Measurements from ENCODE around the gene FOXL3. TPM values are rescaled to one million over a fixed set of nuclear protein-coding genes. Genes with fewer than 3 reads are reported as not detected.

The FOXL3 gene
- total RNA-seq, 1 experiment from 2014 or later = not detected

- Histone ChIP-seq H3K79me1 (ENCODE audit: insufficient read depth, low read depth, low read length, poor library complexity, severe bottlenecking) (no peaks in the 10 kb centered on the region), H3K18ac (ENCODE audit: insufficient read length, low read depth, low read length) (no peak overlapping the region), H2BK20ac (ENCODE audit: low read depth, low read length, poor library complexity, severe bottlenecking) (no peak overlapping the region), H3K4ac (ENCODE audit: low read depth, low read length) (no peak overlapping the region), H4K20me1 (ENCODE audit: control insufficient read depth, insufficient read depth, insufficient read length) (no peaks in the 10 kb centered on the region), H3K79me2 (ENCODE audit: insufficient read depth, low read length) (no peaks in the 10 kb centered on the region), H3K27ac (ENCODE audit: insufficient read length, low read depth, low read length) (no peak overlapping the region), H3K4me1 (ENCODE audit: insufficient read depth, low read length) (no peaks in the 10 kb centered on the region), H3K27me3 (ENCODE audit: insufficient read depth, low read length) (no peaks in the 10 kb centered on the region), H3K14ac (ENCODE audit: insufficient read depth, low read length) (no peak overlapping the region), H4K8ac (replicated peaks; ENCODE audit: insufficient read length, low read depth, low read length) (no peak overlapping the region), H2AFZ (ENCODE audit: low read length) (no peak overlapping the region), H3K23ac (ENCODE audit: insufficient read length, low read depth, low read length) (no peak overlapping the region), H3T11ph (ENCODE audit: low read length) (no peak overlapping the region), H2AK5ac (ENCODE audit: insufficient read length, low read length) (no peak overlapping the region), H2BK120ac (ENCODE audit: low read depth, low read length, poor library complexity, severe bottlenecking) (no peak overlapping the region), H2BK12ac (ENCODE audit: insufficient read length, low read depth, low read length) (no peak overlapping the region), H4K91ac (ENCODE audit: insufficient read length, low read depth, low read length) (no peak overlapping the region), H3K4me2 (ENCODE audit: insufficient read depth, insufficient read length, low read length) (no peak overlapping the region), H3K9ac (ENCODE audit: extremely low read depth, insufficient read length, low read length) (no peak overlapping the region), H3K23me2 (ENCODE audit: insufficient read length, low read depth, low read length, poor library complexity, severe bottlenecking) (no peaks in the 10 kb centered on the region), H2BK15ac (ENCODE audit: low read depth, low read length) (no peak overlapping the region), H3K9me3 (ENCODE audit: control insufficient read depth, low read depth, low read length) (no peaks in the 10 kb centered on the region), H2BK5ac (ENCODE audit: insufficient read length, low read length) (no peak overlapping the region), H3K56ac (ENCODE audit: insufficient read length, low read depth, low read length) (no peak overlapping the region), H4K5ac (ENCODE audit: insufficient read length, low read depth, low read length) (no peak overlapping the region)
- TF ChIP-seq CTCF (conservative IDR thresholded peaks at IDR 0.05) = no peak
- Mint-ChIP-seq H3K4me3 (no peak overlapping the region), H3K27ac (no peak overlapping the region), H3K27me3 (ENCODE audit: low read depth) (peaks cover 24% of the 10 kb centered on the region), H3K4me1 (peaks cover 0 to 6% of the 10 kb centered on the region in 2 experiments; a peak in 2 of 4 replicates), H3K9me3 (peaks cover 28 to 31% of the 10 kb centered on the region in 2 experiments), H3K36me3 (ENCODE audit: insufficient read depth in 1 of 3, low read depth in 3 of 3) (peaks cover 0 to 4% (median 2%) of the 10 kb centered on the region in 3 experiments; a peak in 4 of 7 replicates)
- no CpG with 5 or more reads among the region's 19 CpGs for WGBS (ENCODE audit: extremely low coverage, insufficient read length, low lambda C conversion rate)
- no peak for DNase-seq
These were observed 21.2 kb downstream of the FOXL3 start for GRCh38 chr7:311131-311680.
